NCI-H1105 (cell line): Measurements from ENCODE around the gene MORC2.

ENCODE experiments used
- DNase-seq: peaks from one replicate; lab custom pipeline; 2025; lab: John Stamatoyannopoulos, UW

The MORC2 gene

GRCh38 chr22:30949934-30950660, 18.5 kb downstream of the MORC2 start:
- DNase-seq = no peak

DNA sequence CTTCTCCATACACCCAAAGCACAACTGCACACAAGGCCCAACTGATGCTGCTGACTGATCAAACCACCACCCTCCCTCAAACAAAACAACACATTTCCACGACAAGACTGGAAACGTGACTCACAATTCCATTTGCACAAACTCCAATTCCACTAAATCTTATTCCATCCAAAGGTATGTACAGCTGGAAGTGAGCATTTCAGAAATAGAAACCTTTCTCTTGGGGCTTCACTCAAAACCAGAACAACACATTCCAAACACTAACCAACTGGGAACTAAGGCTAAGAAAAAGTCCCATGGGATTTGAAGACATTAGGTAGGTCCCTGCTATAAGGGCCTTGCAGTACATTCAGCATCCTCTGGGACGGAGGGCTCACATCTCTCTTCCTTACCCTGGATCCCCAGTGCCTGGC, 19.6 kb downstream of the MORC2 start:
- DNase-seq = no peak

- DNase-seq = peak; percentile 17
Observed at GRCh38 chr22:30947816-30948454, 20.6 kb downstream of the MORC2 start.

- DNase-seq = peak; percentile 30
Observed at GRCh38 chr22:30947173-30947815, 21.3 kb downstream of the MORC2 start.

DNA sequence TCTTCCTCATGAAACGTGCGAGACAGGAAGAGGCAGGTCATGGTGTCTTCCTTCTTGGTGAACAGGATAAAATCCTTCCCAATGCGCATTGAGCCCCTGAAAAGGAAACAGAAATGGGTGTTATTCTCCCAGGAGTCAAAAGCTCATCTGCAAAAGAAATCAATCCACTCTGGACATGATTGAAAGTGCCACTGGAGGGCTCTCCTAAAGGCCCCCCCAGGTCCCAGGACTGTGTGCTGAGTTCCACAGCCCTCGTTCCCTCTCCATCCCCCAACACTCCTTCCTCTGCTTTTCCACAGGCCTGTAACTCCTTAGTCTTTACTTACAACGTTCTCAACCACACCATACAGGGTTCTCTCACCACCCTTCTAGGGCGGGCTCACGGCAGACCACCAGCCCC, 22.2 kb downstream of the MORC2 start:
- no peak for DNase-seq

DNA sequence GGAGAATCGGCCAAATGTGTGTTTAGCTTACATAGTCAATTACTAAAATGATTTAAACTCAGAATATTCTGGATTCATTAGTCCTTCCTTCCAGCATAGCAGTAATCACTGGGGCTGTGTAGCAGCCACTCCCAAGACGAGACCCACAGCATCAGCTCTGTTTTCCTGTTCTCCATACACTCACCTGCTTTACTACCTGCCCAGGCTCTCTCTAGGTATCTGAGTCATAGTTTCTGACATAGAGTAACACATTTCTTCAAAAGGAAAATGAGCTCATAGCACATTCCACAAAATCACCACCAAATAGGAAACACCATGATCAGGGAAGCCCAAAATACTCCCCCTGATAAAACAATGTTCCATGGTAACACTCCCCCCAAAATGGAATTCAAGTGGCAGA, 22.9 kb downstream of the MORC2 start:
- DNase-seq = no peak

DNA sequence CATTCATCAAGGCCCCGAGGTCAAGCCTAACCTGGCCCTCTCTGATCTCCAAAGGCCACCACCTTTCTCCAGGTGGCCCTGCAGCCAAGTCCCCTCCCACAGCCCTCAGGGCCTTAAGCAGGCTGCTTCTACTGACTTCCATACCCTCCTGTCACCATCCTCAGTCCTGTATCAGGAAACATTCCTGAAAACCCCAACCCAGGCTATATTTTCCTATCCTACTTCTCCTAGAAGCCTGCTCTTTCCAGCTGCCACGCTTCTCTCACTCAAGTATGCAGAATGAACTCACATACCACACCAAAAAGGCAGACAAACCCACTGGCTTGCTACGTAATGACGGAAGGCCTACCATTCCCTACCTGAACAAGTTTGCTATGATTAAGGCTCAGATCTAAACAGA, 23.6 kb downstream of the MORC2 start:
- no peak for DNase-seq

GRCh38 chr22:30943368-30943767, 25.2 kb downstream of the MORC2 start:
- DNase-seq = no peak

DNA sequence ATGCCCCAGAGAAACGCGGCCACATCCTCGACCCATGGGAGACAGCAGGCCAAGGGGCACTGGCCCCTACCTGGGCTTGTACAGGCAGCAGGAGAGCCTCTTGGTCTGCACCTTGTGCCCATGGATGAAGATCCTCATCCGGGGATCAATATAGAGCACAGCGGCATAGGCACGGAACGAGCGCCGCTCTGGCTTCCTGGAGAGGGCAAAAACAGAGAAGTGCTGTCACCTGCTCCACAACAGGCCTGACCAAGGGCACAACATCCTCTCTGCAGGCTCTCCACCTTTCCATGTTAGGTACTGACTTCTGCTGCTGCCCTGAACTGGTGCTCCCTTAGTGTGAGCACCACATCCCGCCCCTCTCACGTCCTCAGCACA, 27.2 kb downstream of the MORC2 start:
- DNase-seq = no peak

- DNase-seq = no peak
Observed at GRCh38 chr22:30940685-30941362, 27.8 kb downstream of the MORC2 start.

- no peak for DNase-seq
Observed at GRCh38 chr22:30934053-30934452, 34.5 kb downstream of the MORC2 start.

DNA sequence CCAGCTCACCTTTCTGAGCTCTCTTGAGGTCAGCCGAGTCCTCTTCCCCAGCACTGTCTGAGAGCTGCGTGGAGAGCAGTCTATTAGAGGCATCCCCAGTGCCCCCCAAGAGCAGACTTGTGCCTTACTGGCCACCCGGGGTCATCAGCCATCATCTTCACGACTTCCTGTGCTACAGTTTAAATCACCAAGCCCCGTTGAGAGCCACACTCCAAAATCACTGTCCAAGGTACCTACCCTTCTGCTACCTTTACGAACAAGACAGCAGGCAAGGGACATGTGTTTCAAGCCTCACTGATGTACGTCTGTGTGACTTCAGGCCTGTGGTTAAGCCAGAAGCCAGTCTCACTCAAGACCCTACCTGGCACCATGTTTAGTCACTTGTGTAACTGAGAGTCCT, 35.1 kb downstream of the MORC2 start:
- DNase-seq = no peak

GRCh38 chr22:30932661-30933060, 35.9 kb downstream of the MORC2 start:
- no peak for DNase-seq

- DNase-seq = no peak
Observed at GRCh38 chr22:30931541-30932300, 36.9 kb downstream of the MORC2 start.

DNA sequence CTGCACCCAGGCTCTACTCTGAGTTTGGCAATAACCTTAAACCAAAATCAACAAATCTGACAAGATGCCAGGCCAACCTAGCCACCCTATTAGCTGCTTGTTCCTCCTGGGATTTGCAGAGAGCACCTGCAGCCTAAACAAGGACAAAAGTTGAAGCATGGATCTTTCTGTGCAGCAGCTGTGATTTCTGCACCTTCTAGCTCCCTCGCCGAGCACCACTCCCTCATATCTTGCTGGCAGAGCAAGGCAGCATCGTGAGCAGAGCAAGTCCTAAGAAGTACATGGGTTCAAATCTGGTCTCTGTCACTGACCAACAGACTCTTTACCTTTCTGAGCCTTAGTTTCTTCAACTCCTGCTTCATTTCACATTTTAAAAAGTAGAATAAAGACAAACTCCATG, 38.3 kb downstream of the MORC2 start:
- DNase-seq = no peak

DNA sequence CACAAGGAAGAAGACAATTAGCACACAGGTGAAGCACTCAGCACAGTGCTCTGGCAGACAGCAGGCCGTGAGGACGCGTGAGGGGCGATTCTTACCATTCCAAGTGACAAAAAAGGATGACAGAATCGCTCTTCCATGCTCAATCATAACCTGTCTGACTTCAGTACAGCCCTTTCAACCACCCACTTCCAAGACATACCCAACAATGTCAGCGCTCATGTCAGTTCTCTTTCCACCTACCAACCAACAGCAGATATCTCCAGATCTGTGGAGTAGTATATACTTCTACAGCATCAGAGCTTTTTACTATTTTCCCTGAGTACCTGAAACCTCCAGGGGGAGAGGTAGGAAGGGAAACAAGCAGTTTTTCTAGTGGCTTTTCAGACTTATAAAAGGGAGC, 40.2 kb downstream of the MORC2 start:
- no peak for DNase-seq

GRCh38 chr22:30927806-30928205, 40.8 kb downstream of the MORC2 start:
- no peak for DNase-seq

DNA sequence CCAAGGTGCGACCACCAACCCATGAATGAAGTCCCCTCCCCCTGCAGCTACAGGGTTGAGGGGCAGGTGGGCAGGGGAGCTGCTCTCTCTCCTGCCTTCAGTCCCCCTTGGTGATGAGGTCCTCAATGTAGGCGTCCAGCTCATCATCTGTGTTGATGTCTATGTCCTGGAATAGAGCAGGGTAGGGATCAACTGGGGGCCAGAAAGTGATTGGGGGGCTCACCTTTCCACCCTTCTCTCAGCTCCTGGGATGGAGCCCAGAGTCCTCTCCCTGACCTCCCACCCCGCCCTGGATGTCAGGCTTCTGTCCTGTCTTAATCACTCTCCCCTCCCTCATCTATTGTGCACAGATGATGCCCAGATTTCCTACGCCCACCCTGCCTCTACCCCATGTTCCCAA, 41.9 kb downstream of the MORC2 start:
- no peak for DNase-seq

DNA sequence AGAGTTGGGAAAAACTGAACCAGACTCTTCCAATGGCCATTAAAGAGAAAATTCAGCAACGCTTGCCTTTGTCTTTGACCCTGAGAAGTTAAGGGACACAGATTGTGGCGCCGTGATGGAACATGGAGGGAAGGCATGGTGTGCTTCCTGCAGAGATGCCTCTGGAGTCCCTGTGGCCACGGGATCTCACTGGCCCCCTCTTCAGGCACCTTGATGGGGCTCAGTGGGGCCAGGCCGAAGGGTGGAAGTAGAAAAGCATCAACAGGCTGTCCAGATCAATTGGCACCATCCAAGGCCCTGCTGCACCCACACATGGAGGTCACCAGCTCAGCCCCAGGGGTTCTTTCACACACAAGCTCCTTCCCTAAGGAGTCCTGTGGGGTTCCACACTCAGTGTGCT, 42.9 kb downstream of the MORC2 start:
- DNase-seq = no peak

GRCh38 chr22:30923168-30923900, 45.2 kb downstream of the MORC2 start:
- no peak for DNase-seq

DNA sequence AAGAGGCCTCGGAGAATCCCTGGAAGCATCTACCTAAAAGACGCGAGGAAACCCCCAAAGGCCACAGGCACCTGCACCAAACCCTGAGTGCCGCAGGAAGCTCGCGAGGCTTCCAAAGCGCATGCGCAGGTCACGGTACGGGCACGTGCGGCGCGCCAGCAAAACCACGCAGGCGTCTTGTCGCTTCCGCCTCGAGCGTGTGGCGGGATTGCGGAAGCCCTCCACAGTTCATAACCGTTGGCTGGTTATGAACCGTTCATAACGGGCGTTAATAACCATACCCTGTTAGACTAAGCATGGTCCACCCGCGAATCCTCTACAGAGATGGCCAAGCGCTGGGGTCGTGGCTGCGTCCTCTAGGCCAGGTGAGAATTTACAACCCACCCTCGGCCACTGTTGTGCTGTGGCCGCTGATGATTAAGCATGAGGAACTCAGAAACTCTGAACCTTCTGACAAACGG, 46.4 kb downstream of the MORC2 start:
- peak; percentile 30 for DNase-seq
